ENCODE data around the gene RSRC1.

DNA sequence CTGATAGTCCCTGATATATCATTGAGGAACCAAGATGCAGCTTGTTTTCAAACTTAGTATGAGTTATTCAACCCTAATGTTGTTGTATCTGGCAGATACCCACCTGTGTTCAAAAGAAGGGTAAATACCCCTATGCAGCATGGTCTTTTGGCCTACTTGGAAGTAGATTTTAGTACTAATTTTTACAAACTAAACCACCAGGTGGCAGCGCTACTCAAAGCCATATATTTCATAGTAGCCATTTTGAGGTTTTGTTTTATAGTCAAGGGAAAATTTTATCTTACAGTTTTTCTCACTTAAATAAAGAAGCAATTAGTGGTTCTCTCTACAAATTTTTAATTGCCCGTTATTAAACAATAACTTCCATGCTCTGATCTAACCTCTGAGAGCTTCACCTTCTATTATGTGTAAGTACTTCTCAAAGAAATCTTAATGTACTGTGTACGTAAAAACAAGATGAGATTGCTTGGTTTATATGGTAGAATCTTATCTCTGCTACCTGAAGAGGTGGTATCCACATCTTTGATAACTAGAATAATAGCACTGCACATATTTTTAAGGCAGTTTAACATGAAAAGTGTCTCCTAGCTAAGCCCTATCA is 429.6 kb downstream of the RSRC1 start:
- TF ChIP-seq POLR2A (IDR thresholded peaks at IDR 0.05; ENCODE audit: low read depth, low read length): no peak
- TF ChIP-seq TAF1 (IDR thresholded peaks at IDR 0.05; ENCODE audit: borderline replicate concordance, low read depth, low read length): no peak

All from GM12892 (cell line).